ENCODE results near the gene C1orf35.

GRCh38 chr1:228081144-228081543 lies 22.0 kb downstream of the C1orf35 start:
- TF ChIP-seq CTCF (IDR thresholded peaks at IDR 0.05): no peak
- TF ChIP-seq POLR2A (IDR thresholded peaks at IDR 0.05): no peak
